ENCODE data around the gene CRADD.
"Not testable (repeated sequence)": the region's sequence is repeated elsewhere in the genome, so short reads cannot be mapped to it uniquely, and the experiment has no call there.

The CRADD gene

DNA sequence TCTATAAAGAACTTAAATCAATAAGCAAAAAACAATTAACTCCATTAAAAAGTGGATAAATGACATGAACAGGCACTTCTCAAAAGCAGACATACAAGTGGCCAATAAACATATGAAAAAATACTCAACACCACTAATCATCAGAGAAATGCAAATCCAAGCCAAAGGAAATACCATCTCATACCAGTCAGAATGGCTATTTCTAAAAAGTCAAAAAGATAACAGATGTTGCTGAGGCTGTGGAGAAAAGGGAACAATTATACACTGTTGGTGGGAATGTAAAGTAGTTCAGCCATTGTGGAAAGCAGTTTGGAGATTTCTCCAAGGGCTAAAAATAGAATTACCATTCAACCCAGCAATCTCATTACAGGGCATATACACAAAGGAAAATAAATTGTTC, 236.7 kb downstream of the CRADD start:
- peak; percentile 2 for DNase-seq

DNA sequence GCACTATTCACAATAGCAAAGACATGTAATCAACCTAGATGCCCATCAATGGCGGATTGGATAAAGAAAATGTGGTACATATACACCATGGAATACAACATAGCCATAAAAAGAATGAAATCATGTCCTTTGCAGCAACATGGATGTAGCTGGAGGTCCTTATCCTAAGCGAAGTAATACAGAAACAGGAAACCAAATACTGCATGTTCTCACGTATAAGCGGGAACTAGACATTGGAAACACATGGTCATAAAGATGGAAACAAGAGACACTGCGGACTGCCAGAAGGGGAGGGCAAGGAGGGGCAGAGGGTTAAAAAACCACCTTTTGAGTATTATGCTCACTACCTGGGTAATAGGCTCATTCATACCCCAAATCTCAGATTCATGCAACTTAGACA, 237.1 kb downstream of the CRADD start:
- no peak for DNase-seq

DNA sequence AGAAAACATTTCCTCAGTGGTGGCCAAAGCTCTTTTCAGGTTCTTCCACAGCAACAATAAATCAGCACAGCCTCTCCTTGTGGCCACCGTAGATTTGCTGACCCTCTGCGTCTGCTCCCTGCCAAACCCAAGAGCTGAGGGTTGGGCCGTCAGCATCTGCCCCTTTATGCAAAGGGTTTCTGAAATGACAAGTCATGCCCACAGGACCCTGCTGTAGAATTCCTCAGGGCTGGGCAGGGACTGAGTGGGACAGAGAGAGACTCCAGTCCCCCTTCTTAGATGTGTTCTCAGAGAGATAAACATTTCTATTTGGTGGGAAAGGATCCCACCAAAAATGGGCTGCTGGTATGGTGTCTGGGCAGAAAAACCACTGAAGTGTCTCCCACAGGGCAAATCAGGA, 238.2 kb downstream of the CRADD start:
- no peak for DNase-seq

DNA sequence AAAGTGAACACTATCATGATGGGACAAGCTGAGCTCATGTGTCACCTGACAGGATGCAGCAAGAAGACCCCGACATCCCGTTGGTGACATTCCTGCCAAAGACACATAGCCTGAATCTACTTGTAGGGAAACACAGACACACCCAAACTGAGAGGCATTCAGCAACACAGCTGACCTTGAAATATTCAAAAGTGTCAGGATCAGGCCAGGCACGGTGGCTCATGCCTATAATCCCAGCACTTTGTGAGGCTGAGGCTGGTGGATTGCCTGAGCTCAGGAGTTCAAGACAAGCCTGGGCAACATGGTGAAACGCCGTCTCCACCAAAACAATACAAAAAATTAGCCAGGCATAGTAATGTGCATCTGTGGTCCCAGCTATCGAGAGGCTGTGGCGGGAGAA, 239.2 kb downstream of the CRADD start:
- DNase-seq, result no peak

DNA sequence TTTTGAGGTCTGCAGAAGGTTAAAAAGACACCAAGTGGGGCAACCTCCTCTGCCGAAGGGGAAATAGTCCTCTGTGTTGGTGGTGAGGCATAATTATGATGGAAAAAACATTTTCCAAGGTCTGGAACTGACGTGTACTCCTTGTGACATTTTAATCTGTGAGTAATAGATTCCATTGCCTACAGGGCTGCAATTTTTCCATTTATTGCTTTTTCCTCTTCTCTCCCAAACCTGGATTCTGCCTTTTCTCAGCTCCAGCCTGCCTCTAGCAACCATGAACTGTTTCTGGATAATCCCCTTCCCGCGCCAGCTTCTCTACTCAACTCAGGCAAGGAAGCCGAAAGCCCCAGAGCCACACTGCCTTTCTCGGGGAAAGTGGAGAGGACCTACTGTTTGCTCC, 241.1 kb downstream of the CRADD start:
- DNase-seq, result no peak

DNA sequence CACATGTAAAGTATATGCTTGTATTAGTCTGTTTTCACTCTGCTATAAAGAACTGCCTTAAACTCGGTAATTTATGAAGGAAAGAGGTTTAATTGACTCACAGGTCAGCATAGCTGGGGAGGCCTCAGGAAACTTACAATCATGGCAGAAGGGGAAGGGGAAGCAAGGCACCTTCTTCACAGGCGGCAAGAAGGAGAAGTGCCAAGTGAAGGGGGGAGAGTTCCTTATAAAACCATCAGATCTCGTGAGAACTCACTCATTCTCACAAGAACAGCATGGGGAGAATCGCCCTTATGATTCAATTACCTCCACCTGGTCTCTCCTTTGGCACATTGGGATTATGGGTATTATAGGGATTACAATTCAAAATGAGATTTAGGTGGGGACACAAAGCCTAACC, 241.7 kb downstream of the CRADD start:
- DNase-seq, result no peak

DNA sequence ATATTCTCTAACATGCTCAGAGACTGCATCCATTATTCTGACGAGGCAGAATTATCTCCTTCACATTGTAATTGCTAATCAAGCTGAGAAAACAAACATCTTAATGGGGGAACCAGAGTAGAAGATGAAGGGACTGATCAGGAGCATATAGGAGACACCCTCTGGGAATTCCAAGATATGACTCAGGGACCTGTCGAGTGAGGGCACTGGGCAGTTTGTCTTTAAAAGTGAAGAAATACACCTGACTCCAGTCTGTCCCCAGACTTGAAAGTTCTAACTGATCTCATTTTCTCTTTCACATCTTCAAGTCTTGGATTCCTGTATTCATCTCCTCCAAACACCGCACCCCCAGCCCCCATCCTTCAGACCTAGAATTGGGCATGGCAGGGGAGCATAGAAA, 244.3 kb downstream of the CRADD start:
- DNase-seq, result no peak

DNA sequence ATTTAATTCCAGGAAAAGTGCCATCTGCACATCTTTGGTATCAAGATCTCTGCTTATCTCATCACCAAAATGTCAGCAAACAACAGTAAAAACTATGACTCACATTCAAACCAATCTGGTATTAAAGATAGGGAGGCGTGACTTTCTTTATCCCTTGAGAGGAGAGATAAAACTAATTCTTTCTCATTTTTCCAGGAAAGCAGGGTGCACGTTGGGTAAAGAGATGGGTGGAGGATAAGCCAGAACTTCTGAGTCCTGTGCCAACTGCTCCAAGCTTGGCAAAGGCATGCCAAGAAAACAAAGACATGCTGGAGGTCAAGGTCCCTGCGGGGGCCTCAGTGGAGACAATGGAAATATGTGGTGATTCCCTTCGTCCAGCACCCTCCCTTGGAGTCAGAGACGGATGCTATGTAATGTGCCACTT, 245.4 kb downstream of the CRADD start:
- no peak for DNase-seq

DNA sequence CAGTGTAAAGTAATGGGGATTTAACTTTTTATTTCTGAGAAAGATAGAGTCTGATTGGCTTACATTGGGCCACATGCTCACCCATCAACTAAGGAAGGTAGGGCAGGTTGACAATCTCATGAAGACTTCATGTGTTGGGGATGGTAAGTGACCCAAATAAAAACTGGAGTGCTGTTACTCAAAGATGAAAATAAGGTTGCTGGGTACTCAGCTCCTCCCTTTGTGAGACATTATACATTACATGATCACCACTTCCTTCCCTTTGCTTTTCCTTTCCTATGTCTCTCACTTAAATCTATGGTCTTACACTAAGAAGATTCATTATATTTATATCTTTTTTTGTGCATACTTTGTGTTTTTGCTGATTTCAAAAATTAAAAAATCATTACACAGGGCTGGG, 247.2 kb downstream of the CRADD start:
- DNase-seq, result no peak

DNA sequence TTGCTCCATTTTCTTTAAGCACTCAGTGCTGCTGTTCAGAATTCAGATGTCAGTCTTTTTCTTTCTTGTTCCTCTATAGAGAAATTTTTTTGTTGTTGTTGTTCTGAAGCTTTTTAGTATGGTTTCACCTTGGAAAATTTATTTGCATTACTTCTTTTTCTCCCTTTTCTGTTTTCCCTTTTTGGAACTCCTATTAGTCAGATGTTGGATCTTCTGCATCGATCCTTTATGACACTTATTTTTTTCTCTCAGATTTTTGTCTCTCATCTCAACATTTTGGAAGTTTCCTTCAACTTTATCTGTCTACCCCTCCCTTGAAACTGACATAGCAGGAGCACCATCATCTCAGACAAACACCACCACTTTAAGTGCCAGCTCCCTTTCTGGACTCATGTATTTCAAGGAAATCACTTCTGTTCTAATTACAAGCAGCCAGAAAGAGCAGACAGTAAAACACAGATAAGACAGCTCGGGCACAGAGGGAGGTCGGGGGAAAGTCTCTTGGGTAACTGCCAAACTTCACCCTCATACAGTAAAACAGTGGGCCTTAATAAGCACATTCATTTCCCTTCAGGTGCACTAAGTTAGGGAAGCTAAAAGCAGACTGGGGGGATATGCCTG, 248.5 kb downstream of the CRADD start:
- DNase-seq, result no peak

DNA sequence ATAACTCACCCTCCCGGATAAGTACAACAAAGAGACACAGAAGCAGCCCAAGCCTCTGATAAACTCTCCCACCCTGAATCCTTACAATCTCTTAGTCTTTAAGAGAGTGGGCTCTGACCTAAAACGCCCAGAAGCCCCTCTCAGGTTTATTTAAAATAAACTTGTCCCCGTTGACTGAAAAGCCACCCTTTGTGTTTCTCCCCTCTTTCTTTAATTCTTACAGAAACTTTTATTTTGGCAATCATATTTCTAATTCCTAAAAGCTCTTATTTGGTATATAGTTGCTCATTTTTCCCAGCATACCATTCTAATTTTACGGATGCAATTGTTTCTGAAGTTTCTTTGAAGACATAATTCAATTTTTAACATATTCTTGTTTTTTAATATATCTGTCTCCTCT, 249.1 kb downstream of the CRADD start:
- DNase-seq, result no peak

DNA sequence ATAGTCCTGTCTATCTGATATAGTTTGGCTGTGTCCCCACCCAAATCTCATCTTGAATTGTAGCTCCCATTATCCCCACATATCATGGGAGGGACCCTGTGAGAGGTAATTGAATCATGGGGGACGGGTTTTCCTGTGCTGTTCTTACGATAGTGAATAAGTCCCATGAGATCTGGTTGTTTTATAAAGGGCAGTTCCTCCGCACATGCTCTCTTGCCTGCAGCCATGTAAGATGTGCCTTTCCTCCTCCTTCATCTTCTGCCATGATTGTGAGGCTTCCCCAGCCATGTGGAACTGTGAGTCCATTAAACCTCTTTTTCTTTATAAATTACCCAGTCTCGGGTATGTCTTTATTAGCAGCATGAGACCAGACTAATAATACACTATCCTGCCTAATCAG, 251.9 kb downstream of the CRADD start:
- not testable (repeated sequence) for DNase-seq

DNA sequence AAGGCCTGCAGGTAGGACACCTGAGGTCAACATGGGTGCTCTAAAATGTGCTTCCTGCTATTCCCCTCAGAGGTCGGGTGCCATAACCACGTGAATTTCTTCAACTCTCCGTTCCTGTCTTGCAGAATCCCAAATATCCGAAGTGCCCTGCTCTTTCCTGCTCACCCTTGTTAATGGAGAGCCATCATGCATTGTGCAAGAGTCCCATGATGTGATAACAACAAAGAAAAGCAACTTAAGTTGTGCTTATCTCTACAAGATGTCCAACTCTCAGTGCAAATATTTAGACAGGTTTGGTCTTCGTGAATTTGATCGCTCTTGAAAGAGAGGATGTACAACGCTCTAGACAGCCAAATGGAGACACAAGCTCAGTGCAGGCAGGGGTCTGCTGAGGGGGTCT, 260.6 kb downstream of the CRADD start:
- no peak for DNase-seq

DNA sequence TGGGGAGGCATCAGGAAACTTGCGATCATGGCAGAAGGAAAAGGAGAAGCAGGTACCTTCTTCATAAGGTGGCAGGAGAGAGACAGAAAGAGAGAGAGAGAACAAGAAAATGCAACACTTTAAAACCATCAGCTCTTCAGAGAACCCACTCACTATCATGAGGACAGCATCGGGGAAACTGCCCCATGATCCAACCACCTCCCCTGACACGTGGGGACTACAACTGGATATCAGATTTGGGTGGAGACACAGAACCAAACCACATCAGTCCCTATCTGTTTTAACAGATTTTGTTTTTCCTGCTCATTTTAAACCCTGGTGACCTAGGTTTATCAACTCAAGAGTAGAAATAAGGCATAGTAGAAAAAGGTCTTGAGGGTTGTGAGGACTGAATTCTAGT, 261.1 kb downstream of the CRADD start:
- no peak for DNase-seq

DNA sequence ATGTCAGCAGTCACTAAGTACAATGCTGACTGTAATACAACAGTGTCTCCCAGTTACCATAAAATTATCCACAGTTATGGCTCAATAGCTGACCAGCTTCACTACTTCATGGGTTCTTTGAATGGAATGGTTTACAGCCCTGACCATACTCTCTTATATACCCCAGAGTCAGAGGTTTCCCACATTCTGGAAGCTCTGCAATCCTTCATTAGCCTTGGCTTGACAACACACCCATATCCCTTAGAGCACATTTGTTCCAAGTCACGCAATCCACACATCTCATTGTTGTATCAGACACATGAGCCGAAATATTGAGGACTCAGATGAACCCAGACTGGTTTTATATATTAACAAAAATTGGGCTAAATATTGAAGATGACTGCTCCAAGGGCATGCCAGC, 261.8 kb downstream of the CRADD start:
- DNase-seq, result no peak

DNA sequence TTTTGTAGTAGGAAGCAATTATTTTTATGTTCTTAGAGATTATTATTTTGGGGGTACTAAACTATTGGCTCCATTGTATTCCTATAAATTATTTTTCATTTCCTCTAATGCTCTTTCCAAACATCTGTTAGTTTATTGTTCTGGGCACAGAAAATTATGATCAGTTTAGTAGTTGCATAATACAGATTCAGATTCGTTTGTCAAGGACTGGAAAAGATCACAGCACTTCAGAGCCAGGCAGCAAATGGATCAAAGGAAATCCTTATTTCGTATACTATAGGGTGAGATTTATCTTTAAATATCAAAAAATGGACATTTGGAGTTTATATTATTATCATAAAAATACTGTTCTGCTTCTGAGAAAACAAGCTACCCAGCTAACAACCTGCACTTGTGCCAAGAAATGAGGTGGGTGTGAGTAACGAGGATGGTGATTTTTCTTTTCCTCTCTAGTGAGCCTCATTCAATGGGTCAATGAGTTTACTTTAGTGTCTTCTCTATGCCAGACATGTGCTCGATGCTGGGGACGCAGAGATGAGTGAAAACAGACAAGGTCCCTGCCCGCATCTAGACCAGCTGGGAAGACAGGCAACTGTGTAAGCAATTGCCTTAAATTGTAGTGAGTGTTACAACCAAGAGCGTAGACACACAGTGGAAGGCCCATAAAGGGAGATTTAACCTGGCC, 262.6 kb downstream of the CRADD start:
- DNase-seq, result no peak

DNA sequence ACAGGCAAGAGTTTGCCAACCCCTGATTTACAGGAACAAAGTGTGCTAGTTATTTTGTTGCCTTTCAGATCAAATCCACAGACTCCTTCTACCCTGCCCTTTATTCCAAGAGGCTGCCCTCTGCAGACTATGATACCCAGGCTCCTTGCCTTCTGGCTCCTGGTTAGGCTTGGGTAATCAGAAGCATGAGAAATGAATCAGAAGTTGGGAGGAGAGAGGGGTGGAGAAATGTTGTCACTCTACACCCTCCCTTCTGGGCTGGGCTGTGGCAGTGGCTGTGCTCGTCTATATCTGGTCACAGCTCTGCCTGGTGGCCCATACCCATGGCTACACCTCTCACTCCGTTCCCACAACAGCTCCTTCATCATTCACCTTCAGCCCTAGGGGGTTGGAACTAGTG, 266.6 kb downstream of the CRADD start:
- no peak for DNase-seq

DNA sequence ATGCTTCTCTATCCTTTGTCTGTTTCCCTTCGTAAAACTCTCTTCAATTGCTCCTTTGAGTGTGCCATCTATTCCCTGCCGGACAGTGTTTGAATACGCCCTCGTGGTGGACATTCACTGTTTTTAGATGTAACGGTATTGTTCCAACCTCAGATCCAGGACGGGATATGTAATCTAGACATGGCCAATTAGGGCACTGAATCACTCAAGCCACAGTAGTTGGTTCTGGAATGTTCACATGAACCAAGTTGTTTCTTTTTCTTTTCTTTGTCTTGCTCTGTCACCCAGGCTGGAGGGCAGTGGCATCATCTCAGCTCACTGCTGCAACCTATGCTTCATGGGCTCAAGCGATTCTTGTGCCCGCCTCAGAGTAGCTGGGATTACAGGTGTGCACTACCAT, 267.0 kb downstream of the CRADD start:
- DNase-seq, result no peak

Data from DMS79 (cell line).